Hypothalamus (tissue), 51 donors: ENCODE data around the gene KNSTRN.

ENCODE experiments used
- DNase-seq, 51 donors: peaks; one replicate each; lab custom pipeline; 2025; lab: John Stamatoyannopoulos, UW

Gene KNSTRN

GRCh38 chr15:40424483-40425115, 42.1 kb downstream of the KNSTRN start:
- no peak for DNase-seq

GRCh38 chr15:40425681-40426080, 43.2 kb downstream of the KNSTRN start:
- DNase-seq = no peak

- no peak for DNase-seq
These were observed 44.7 kb downstream of the KNSTRN start for GRCh38 chr15:40427188-40427587.

GRCh38 chr15:40428185-40428584, 45.7 kb downstream of the KNSTRN start:
- DNase-seq = no peak

- no peak for DNase-seq
These were observed 46.7 kb downstream of the KNSTRN start for GRCh38 chr15:40429068-40429710.

GRCh38 chr15:40430271-40430805, 47.8 kb downstream of the KNSTRN start:
- DNase-seq = no peak

- DNase-seq = no peak
These were observed 52.6 kb downstream of the KNSTRN start for GRCh38 chr15:40435023-40435709.

GRCh38 chr15:40435710-40436089, 53.2 kb downstream of the KNSTRN start:
- no peak for DNase-seq

- peak in 4 of 51 donors; percentile 11 to 31 (median 24) for DNase-seq
These were observed 53.8 kb downstream of the KNSTRN start for GRCh38 chr15:40436116-40436891.

- no peak for DNase-seq
These were observed 54.6 kb downstream of the KNSTRN start for GRCh38 chr15:40436892-40437751.

- no peak for DNase-seq
These were observed 55.5 kb downstream of the KNSTRN start for GRCh38 chr15:40437752-40438687.

GRCh38 chr15:40438712-40439111, 56.2 kb downstream of the KNSTRN start:
- DNase-seq = no peak

- peak in 2 of 51 donors; percentile 12 to 23 for DNase-seq
These were observed 57.0 kb downstream of the KNSTRN start for GRCh38 chr15:40439461-40439959.

GRCh38 chr15:40439960-40440742, 57.6 kb downstream of the KNSTRN start:
- DNase-seq = peak in 16 of 51 donors; percentile 14 to 68 (median 31)

- peak; percentile 74 to 99 (median 96) for DNase-seq
These were observed 58.4 kb downstream of the KNSTRN start, which contains the start of gene BAHD1 for GRCh38 chr15:40440743-40441564. BAHD1 (plus strand) TSS chr15:40440953; CDS start chr15:40458465, 17,512 bp downstream.
